HepG2 (cell line): ENCODE measurements around the gene DICER1. TPM values are rescaled to one million over a fixed set of nuclear protein-coding genes. Genes with fewer than 3 reads are reported as not detected.
A peak's percentile ranks its signal among the peaks of the same experiment; 100 is the strongest.

Experiments
- DNMT1 ChIP-seq: sonication (generic); formaldehyde crosslinking; IDR thresholded peaks from 2 replicates; pipeline ENCODE4 v1.5.1; 2020; ENCODE audit warnings: mild to moderate bottlenecking, missing genetic modification reagents
- GATAD1 ChIP-seq: IDR thresholded peaks from 2 replicates; pipeline ENCODE4 v1.6.1; 2016; ENCODE audit warnings: missing genetic modification reagents, missing compliant biosample characterization
- GLI4 ChIP-seq: sonication (generic); formaldehyde crosslinking; IDR thresholded peaks from 2 replicates; pipeline ENCODE4 v1.5.1; 2020; ENCODE audit warnings: missing genetic modification reagents, mild to moderate bottlenecking, moderate library complexity, borderline replicate concordance
- GTF3A ChIP-seq: sonication (generic); formaldehyde crosslinking; conservative IDR thresholded peaks from 2 replicates; pipeline ENCODE4 v1.4.0; 2020; ENCODE audit warnings: mild to moderate bottlenecking, missing genetic modification reagents
- ISX ChIP-seq: sonication (generic); formaldehyde crosslinking; conservative IDR thresholded peaks from 2 replicates; pipeline ENCODE4 v1.5.0; 2020; ENCODE audit warnings: missing genetic modification reagents
- KDM2A ChIP-seq: sonication (generic); formaldehyde crosslinking; IDR thresholded peaks from 2 replicates; pipeline ENCODE4 v1.4.0; 2020; ENCODE audit warnings: low read depth, missing genetic modification reagents, borderline replicate concordance
- PHF5A ChIP-seq: IDR thresholded peaks from one replicate; pipeline ENCODE4 v1.6.1; 2018; ENCODE audit warnings: low read depth, missing genetic modification reagents; ENCODE audit not compliant: unreplicated experiment
- RORA ChIP-seq: sonication (generic); formaldehyde crosslinking; IDR thresholded peaks from 2 replicates; pipeline ENCODE4 v1.5.0; 2020; ENCODE audit warnings: mild to moderate bottlenecking, missing genetic modification reagents, moderate library complexity
- SMYD3 ChIP-seq: sonication (generic); formaldehyde crosslinking; IDR thresholded peaks from 2 replicates; pipeline ENCODE4 v1.8.1; 2023; ENCODE audit warnings: mild to moderate bottlenecking, missing genetic modification reagents
- polyA plus RNA-seq, 8 experiments: library from polyadenylated mRNA; depleted of rRNA in 3 of 8; stranded (reverse) in 7 of 8; unstranded in 1 of 8; fragments of >200 nt; fragmentation: Illumina TruSeq in 4 of 8; extraction: Trizol in 4 of 8; gene quantifications; 2 replicates each; pipeline versions ENCODE4 v1.2.1 to v1.2.3, GENCODE V29; 2011 to 2016; ENCODE audit warnings: low read depth in 4 of 8, missing spikeins in 1 of 8, mixed read lengths in 1 of 8; ENCODE audit not compliant: insufficient read depth in 1 of 8
- total RNA-seq, 5 experiments: library from RNA; depleted of rRNA; stranded (reverse); fragments of >200 nt; fragmentation: Illumina TruSeq; extraction: Trizol; gene quantifications; 2 replicates each; pipeline ENCODE4 v1.2.3, GENCODE V29; 2016; ENCODE audit warnings: low read depth in 1 of 5
- TF ChIP-seq, protein P1 (sequence below): sonication (generic); IDR thresholded peaks from 2 replicates; pipeline ENCODE4 v1.6.1; 2016; ENCODE audit warnings: low read depth, borderline replicate concordance
- TF ChIP-seq, protein P2 (sequence below), 2 experiments: IDR thresholded peaks; 2 replicates each; pipeline ENCODE4 v1.6.1; 2011 to 2012; ENCODE audit warnings: low read length in 2 of 2, borderline replicate concordance in 1 of 2, low read depth in 1 of 2, mild to moderate bottlenecking in 1 of 2, moderate library complexity in 1 of 2
- TF ChIP-seq, protein P3 (sequence below): sonication (generic); formaldehyde crosslinking; IDR thresholded peaks from 2 replicates; pipeline ENCODE4 v1.9.0; 2021; ENCODE audit warnings: mild to moderate bottlenecking, missing genetic modification reagents
- TF ChIP-seq, protein P4 (sequence below): IDR thresholded peaks from 2 replicates; pipeline ENCODE4 v1.6.1; 2016; ENCODE audit warnings: missing compliant biosample characterization, missing genetic modification reagents, borderline replicate concordance
- TF ChIP-seq, protein P5 (sequence below): sonication (generic); formaldehyde crosslinking; IDR thresholded peaks from 2 replicates; pipeline ENCODE4 v1.8.1; 2023; ENCODE audit warnings: mild to moderate bottlenecking, missing genetic modification reagents

Gene DICER1
- total and polyA plus RNA-seq, 2 of the 13 experiments (the other 11 are each of a cell fraction or from before 2014, with no cell fraction given): 31.8 to 61.9 TPM

DNA sequence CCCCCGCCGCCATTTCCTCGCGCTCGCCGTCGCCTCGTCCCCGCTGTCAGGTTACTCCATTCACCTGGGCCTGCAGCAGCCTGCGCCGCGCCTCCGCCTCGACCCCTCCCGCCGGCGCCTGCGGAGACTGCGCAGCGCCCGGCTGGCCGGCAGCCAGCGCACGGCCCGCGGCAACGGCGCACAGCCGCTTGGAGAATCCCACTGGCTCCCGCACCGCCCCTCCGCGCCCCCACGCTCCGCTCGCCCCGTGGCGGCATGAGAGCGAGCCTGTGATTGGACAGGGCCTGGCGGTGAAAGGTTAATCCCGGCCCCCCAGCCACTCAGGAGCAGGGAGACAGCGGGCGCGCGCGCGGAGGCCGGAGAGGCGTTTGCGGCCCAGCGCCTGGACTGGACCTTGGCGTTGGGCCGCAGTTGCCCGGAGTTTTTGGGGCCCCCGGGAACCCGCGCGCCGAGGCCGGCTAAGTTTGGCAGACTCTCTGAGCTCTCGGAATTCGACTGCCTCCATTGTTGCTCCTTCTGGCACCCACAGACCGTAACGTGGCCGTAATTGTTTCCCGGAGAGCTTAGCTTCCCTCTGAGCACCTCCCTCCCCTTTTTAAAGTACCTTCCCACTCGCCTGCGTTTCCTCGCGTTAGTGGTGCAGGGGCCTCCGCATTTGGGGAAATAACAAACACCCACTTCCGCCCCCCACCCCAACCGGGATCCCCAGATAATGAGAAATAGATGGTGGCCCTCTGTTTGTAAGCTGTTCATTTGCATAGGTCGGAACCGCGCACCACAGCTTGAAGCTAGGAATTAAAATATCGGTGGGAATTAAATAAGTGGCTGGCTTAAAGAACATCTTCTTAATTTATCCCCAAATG, at the start of gene DICER1 (continued):
- TF ChIP-seq, protein P1, sequence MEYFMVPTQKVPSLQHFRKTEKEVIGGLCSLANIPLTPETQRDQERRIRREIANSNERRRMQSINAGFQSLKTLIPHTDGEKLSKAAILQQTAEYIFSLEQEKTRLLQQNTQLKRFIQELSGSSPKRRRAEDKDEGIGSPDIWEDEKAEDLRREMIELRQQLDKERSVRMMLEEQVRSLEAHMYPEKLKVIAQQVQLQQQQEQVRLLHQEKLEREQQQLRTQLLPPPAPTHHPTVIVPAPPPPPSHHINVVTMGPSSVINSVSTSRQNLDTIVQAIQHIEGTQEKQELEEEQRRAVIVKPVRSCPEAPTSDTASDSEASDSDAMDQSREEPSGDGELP: no peak
- TF ChIP-seq SMYD3 (CRISPR knock-in tag): no peak
- TF ChIP-seq GTF3A (CRISPR knock-in tag): no peak
- TF ChIP-seq, protein P2, sequence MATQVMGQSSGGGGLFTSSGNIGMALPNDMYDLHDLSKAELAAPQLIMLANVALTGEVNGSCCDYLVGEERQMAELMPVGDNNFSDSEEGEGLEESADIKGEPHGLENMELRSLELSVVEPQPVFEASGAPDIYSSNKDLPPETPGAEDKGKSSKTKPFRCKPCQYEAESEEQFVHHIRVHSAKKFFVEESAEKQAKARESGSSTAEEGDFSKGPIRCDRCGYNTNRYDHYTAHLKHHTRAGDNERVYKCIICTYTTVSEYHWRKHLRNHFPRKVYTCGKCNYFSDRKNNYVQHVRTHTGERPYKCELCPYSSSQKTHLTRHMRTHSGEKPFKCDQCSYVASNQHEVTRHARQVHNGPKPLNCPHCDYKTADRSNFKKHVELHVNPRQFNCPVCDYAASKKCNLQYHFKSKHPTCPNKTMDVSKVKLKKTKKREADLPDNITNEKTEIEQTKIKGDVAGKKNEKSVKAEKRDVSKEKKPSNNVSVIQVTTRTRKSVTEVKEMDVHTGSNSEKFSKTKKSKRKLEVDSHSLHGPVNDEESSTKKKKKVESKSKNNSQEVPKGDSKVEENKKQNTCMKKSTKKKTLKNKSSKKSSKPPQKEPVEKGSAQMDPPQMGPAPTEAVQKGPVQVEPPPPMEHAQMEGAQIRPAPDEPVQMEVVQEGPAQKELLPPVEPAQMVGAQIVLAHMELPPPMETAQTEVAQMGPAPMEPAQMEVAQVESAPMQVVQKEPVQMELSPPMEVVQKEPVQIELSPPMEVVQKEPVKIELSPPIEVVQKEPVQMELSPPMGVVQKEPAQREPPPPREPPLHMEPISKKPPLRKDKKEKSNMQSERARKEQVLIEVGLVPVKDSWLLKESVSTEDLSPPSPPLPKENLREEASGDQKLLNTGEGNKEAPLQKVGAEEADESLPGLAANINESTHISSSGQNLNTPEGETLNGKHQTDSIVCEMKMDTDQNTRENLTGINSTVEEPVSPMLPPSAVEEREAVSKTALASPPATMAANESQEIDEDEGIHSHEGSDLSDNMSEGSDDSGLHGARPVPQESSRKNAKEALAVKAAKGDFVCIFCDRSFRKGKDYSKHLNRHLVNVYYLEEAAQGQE (IDR thresholded peaks at IDR 0.05; ENCODE audit: borderline replicate concordance in 1 of 2, low read depth in 1 of 2, low read length in 2 of 2): peak in 1 of 2 experiments; percentile 38; a peak in 1 of 4 replicates
- peak; percentile 75 for TF ChIP-seq GATAD1 (CRISPR knock-in tag)
- no peak for TF ChIP-seq DNMT1 (CRISPR knock-in tag)
- TF ChIP-seq PHF5A (CRISPR knock-in tag): no peak
- peak; percentile 90 for TF ChIP-seq KDM2A (CRISPR knock-in tag)
- TF ChIP-seq GLI4: no peak
- TF ChIP-seq, protein P3, sequence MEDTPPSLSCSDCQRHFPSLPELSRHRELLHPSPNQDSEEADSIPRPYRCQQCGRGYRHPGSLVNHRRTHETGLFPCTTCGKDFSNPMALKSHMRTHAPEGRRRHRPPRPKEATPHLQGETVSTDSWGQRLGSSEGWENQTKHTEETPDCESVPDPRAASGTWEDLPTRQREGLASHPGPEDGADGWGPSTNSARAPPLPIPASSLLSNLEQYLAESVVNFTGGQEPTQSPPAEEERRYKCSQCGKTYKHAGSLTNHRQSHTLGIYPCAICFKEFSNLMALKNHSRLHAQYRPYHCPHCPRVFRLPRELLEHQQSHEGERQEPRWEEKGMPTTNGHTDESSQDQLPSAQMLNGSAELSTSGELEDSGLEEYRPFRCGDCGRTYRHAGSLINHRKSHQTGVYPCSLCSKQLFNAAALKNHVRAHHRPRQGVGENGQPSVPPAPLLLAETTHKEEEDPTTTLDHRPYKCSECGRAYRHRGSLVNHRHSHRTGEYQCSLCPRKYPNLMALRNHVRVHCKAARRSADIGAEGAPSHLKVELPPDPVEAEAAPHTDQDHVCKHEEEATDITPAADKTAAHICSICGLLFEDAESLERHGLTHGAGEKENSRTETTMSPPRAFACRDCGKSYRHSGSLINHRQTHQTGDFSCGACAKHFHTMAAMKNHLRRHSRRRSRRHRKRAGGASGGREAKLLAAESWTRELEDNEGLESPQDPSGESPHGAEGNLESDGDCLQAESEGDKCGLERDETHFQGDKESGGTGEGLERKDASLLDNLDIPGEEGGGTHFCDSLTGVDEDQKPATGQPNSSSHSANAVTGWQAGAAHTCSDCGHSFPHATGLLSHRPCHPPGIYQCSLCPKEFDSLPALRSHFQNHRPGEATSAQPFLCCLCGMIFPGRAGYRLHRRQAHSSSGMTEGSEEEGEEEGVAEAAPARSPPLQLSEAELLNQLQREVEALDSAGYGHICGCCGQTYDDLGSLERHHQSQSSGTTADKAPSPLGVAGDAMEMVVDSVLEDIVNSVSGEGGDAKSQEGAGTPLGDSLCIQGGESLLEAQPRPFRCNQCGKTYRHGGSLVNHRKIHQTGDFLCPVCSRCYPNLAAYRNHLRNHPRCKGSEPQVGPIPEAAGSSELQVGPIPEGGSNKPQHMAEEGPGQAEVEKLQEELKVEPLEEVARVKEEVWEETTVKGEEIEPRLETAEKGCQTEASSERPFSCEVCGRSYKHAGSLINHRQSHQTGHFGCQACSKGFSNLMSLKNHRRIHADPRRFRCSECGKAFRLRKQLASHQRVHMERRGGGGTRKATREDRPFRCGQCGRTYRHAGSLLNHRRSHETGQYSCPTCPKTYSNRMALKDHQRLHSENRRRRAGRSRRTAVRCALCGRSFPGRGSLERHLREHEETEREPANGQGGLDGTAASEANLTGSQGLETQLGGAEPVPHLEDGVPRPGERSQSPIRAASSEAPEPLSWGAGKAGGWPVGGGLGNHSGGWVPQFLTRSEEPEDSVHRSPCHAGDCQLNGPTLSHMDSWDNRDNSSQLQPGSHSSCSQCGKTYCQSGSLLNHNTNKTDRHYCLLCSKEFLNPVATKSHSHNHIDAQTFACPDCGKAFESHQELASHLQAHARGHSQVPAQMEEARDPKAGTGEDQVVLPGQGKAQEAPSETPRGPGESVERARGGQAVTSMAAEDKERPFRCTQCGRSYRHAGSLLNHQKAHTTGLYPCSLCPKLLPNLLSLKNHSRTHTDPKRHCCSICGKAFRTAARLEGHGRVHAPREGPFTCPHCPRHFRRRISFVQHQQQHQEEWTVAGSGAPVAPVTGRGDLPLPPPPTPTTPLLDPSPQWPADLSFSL (CRISPR knock-in tag): no peak
- no peak for TF ChIP-seq RORA (CRISPR knock-in tag)
- TF ChIP-seq, protein P4, sequence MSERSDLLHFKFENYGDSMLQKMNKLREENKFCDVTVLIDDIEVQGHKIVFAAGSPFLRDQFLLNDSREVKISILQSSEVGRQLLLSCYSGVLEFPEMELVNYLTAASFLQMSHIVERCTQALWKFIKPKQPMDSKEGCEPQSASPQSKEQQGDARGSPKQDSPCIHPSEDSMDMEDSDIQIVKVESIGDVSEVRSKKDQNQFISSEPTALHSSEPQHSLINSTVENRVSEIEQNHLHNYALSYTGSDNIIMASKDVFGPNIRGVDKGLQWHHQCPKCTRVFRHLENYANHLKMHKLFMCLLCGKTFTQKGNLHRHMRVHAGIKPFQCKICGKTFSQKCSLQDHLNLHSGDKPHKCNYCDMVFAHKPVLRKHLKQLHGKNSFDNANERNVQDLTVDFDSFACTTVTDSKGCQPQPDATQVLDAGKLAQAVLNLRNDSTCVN (CRISPR knock-in tag): no peak
- no peak for TF ChIP-seq ISX (CRISPR knock-in tag)
- TF ChIP-seq, protein P5, sequence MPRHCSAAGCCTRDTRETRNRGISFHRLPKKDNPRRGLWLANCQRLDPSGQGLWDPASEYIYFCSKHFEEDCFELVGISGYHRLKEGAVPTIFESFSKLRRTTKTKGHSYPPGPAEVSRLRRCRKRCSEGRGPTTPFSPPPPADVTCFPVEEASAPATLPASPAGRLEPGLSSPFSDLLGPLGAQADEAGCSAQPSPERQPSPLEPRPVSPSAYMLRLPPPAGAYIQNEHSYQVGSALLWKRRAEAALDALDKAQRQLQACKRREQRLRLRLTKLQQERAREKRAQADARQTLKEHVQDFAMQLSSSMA: 0 out of 2 replicates have a peak, but pooled peaks have one; percentile 70
